Breast epithelium (tissue), 3 donors: ENCODE data around the gene MRPS16.

Source experiments
- POLR2A ChIP-seq: fragments of 450-650 bp; IDR thresholded peaks from one replicate; pipeline ENCODE4 v1.6.1; 2016; ENCODE audit warnings: antibody characterized with exemption, mild to moderate bottlenecking, moderate library complexity
- POLR2AphosphoS5 ChIP-seq, 3 donors: sonication (generic); formaldehyde crosslinking; IDR thresholded peaks; one replicate each; pipeline ENCODE4 v1.6.1; 2017; ENCODE audit warnings: antibody characterized with exemption in 3 of 3
- TF ChIP-seq, protein P1 (sequence below), 3 donors: fragments of 450-650 bp; IDR thresholded peaks; one replicate each; pipeline ENCODE4 v1.5.1; 2016 to 2017; ENCODE audit warnings: antibody characterized with exemption in 3 of 3, mild to moderate bottlenecking in 3 of 3, moderate library complexity in 3 of 3

- TF ChIP-seq POLR2AphosphoS5 (IDR thresholded peaks at IDR 0.05): no peak
- TF ChIP-seq, protein P1, sequence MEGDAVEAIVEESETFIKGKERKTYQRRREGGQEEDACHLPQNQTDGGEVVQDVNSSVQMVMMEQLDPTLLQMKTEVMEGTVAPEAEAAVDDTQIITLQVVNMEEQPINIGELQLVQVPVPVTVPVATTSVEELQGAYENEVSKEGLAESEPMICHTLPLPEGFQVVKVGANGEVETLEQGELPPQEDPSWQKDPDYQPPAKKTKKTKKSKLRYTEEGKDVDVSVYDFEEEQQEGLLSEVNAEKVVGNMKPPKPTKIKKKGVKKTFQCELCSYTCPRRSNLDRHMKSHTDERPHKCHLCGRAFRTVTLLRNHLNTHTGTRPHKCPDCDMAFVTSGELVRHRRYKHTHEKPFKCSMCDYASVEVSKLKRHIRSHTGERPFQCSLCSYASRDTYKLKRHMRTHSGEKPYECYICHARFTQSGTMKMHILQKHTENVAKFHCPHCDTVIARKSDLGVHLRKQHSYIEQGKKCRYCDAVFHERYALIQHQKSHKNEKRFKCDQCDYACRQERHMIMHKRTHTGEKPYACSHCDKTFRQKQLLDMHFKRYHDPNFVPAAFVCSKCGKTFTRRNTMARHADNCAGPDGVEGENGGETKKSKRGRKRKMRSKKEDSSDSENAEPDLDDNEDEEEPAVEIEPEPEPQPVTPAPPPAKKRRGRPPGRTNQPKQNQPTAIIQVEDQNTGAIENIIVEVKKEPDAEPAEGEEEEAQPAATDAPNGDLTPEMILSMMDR (IDR thresholded peaks at IDR 0.05): no peak
- TF ChIP-seq POLR2A: no peak
Observed at GRCh38 chr10:73251683-73252444, 580 bp downstream of the MRPS16 start.
